GM18873 (cell line): ENCODE results near the gene GALNT2.
A peak's percentile ranks its signal among the peaks of the same experiment; 100 is the strongest.

Experiments used
- ATAC-seq: cut with Tn5 transposase; IDR thresholded peaks from one replicate; pipeline ENCODE4 v1.9.1; 2021; ENCODE audit warnings: mild to moderate bottlenecking, moderate library complexity, moderate number of reproducible peaks; ENCODE audit not compliant: unreplicated experiment, low FRiP score

Gene GALNT2

DNA sequence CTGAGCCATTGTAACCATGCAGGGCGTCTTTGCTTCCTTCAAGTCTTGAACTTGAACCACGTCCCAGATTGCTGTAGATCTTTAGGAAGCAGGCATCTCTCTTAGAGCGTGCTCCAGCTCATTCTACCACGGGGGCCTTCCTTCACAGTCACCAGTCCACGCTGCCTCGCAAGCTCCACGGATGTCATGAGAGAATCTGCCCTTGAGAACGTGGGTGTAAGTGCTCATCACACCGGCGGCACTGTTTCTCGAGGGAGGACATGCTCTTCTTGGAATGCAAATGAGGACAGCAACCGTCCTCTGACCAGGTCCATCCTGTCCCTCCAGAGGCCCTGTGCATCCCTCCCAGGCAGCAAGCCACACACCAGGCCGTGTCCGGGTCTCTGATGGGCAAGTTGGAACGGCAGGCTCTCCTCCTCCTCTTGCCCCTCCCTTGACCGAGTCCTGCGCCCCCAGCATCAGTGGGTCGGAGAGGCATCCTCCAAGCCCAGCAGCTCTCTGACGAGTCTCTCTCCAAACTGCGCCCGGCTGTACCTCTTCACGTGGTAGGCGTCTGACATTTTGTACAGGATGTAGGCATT, 256.0 kb downstream of the GALNT2 start:
- ATAC-seq = no peak

DNA sequence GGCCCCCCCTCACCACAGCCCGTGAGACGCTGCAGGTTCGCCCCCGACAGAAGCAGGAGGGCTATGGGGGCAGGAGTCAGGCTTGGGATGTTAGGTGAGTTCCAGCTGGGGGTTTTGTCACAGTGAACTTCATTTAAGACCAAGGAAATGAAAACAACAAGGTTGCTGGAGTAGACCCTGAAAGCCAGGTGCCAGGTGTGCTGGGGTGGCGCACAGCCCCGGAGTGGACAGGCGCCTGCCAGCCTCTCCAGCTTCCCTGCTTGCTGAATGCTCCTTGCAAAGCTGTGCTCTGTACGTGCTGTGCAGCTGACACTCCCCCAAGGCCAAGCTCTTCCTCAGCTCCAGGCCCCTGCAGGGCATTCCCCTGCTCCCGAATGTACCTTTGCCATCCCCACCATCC, 256.6 kb downstream of the GALNT2 start:
- no peak for ATAC-seq

DNA sequence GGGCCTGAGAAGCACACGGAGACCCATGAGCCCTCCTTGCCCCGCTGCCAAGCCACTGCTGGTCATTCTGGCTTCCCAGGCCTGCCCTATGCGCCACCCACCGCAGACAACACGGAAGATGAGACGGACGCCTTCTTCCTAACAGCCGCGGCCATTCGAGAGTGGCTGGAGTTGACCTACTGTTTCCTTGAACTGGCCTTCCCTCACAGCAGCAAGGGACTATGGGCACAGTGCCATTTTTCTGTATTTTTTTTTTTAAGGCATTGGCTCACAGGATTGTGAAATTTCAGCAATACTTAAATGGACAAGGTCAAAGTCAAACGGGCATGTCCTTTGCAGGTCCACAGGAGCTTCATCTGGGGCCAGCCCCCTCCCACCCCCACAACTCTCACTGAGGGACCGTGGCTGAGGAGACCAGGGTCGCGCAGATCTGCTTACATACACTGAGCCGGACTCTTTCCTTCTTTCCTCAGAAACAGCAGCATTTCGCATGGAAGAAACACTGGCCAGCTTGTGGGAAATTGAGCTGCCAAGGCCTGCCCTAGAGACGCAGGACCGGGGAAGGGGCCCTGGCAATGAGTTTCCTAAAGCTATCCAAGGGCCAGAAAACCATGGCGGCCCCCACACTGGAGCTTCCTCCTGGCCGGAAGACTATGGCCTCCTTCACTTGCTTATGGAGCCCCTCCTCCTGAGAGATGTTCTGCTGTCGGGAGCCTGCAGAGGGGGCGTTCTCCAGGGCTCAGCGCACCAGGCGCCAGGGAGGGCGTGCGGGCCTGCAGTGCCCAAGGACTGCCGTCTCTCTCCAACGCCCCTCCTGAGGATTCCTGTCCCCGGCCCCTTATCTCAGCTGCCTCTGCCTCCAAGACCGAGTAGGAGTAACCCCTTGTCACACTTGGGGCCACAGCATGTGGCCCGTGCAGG, 260.2 kb downstream of the GALNT2 start:
- no peak for ATAC-seq

DNA sequence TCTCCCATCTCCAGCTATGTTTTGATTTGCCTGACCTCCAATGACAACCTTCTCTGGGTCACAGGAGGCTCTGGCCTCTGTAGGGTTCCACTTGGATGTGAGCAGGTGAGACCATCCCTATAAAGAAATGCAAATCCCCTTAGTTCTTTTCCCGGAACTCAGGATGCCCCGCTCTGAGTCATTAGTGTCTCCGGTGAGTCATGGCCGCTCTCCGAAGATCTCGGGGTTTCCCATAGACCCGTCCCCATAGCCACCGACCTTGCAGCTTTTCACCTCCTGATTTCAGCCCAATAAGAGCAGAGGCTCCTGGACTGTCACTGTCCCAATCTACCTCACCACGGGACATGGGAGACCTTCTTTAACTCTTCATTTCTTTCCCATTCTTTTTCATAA, 260.9 kb downstream of the GALNT2 start:
- peak; percentile 43 for ATAC-seq

- no peak for ATAC-seq
Observed at GRCh38 chr1:230328342-230329015, 261.4 kb downstream of the GALNT2 start.

DNA sequence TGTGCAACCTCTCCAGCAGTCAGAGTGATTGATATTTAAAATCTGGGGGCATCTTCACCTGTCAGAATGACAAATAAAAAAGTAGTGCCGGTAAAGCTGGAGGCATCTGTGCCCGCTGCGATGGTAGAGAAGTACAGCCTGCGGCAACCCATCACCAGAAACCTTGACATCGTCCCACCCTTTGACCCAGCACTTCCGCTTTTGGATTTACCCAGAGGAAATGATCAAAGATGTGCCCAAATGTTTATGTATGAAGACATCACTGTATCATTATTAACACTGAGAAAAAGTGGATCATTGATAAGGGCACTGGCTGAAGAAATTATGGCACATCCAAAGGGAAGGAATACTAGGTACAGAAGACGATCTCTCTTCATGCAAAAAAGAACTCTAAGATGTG, 263.1 kb downstream of the GALNT2 start:
- no peak for ATAC-seq
